Heart left ventricle (tissue), 13 donors: ENCODE data around the gene RNF180.

Experiments
- CTCF ChIP-seq, 12 donors: fragments of 200-600 bp; sonication (generic) in 4 of 12; IDR thresholded peaks; one replicate each; pipeline versions ENCODE4 v1.5.0 to v1.8.0; 2018 to 2022; ENCODE audit warnings: antibody characterized with exemption in 12 of 12, mild to moderate bottlenecking in 5 of 12
- POLR2A ChIP-seq, 2 donors: fragments of 450-650 bp; IDR thresholded peaks; one replicate each; pipeline ENCODE4 v1.6.1; 2017; ENCODE audit warnings: antibody characterized with exemption in 2 of 2, mild to moderate bottlenecking in 2 of 2, moderate library complexity in 2 of 2
- donor health status: ischemic (EF 13 %, LVEDD 7.1; RV severe dilation, severe dysfunction).
- donor health status: DM: no; HTN: yes; CAD: no.
- donor health status: DM: no; HTN: no; CAD: no.
- donor health status: ischemic (EF 25% LVEDD 6.9; RV normal size, moderate dysfunction).
- donor health status: ischemic (EF 25% LVEDD 5.7; RV mildly dilated, moderate dysfunction).
- donor health status: ischemic (EF 35%, LVEDD 5.7; RV mildly dilated, moderate dysfunction).
- donor health status: nonischemic (EF 11% LVEDD 7.7; RV severe dilation, severe dysfunction).
- donor health status: DM: yes; HTN: yes; CAD: no.
- donor health status: PGD.
- donor health status: ischemic (EF 29% LVEDD 5.4; RV normal size, mild dysfunction).
- donor health status: nonischemic (EF 23%, LVEDD 6.1; RV moderate dilation, normal function).

DNA sequence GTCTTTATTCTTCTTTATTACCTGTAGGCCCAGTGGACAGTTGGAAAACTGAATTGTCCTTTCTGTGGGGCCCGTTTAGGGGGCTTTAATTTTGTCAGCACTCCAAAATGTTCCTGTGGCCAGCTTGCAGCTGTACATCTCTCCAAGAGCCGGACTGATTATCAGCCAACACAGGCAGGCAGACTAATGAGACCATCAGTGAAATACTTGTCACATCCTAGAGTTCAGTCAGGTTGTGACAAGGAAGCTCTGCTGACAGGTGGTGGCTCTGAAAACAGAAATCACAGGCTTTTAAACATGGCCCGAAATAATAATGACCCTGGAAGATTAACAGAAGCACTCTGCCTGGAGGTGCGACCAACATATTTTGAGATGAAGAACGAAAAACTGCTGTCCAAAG lies 47.9 kb downstream of the RNF180 start:
- TF ChIP-seq CTCF (IDR thresholded peaks at IDR 0.05) (no peak), POLR2A (IDR thresholded peaks at IDR 0.05) (no peak)
